Measurements from ENCODE around the gene MEX3C. TPM values are rescaled to one million over a fixed set of nuclear protein-coding genes. Genes with fewer than 3 reads are reported as not detected.

Gene MEX3C
- total RNA-seq, 1 donor: 42.5 TPM

DNA sequence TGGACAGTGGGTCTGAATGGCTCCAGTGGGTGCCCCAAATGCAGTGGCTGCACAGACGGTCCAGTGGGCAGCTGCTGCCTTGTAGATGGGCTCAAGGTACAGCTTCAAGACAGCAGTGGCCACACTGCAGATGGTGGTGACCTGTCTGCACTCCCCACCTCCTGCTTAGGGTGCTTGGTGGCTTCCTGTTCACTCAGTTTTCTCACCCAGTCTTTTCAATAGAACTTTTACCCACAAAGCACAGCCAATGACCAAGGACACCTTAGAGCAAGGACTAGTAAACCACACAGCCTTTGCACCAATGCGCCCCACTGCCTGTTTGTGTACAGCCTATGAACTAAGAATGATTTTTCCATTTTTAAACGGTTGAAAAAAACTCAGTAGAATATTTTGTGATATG, 34.9 kb downstream of the MEX3C start:
- H3K4me3 ChIP-seq (ENCODE audit: low read depth, low read length): no peak overlapping the region
- no peak for DNase-seq (ENCODE audit: low read depth)

GRCh38 chr18:51160646-51161045, 36.8 kb downstream of the MEX3C start:
- TF ChIP-seq CTCF (IDR thresholded peaks at IDR 0.05; ENCODE audit: insufficient read depth, low read length): no peak
- DNase-seq (ENCODE audit: low read depth): no peak
- no peak overlapping the region for H3K4me3 ChIP-seq (ENCODE audit: low read depth, low read length)

More for the DNA sequence above, 34.9 kb downstream of the MEX3C start:
- no peak for TF ChIP-seq CTCF (IDR thresholded peaks at IDR 0.05; ENCODE audit: insufficient read depth, low read length)

DNA sequence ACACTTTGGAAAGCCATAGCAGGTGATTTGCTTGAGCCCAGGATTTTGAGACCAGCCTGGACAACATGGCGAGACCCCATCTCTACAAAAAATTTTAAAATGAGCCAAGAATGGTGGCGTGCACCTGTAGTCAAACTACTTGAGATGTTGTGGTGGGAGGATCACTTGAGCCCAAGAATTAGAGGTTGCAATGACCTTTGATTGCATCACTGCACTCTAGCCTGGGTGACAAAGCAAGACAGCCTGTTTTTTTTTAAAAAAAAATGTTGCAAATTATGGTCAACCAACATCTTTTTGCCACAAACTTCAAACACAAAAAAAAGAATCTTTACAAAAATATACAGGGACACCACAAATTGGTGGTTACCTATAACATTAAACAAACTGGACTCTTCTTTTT, 40.3 kb downstream of the MEX3C start:
- DNase-seq (ENCODE audit: low read depth): no peak
- TF ChIP-seq CTCF (IDR thresholded peaks at IDR 0.05; ENCODE audit: insufficient read depth, low read length): no peak
- no peak overlapping the region for H3K4me3 ChIP-seq (ENCODE audit: low read depth, low read length)

GRCh38 chr18:51154431-51155063, 42.9 kb downstream of the MEX3C start:
- no peak overlapping the region for H3K4me3 ChIP-seq (ENCODE audit: low read depth, low read length)
- TF ChIP-seq CTCF (IDR thresholded peaks at IDR 0.05; ENCODE audit: insufficient read depth, low read length): no peak
- DNase-seq (ENCODE audit: low read depth): no peak

DNA sequence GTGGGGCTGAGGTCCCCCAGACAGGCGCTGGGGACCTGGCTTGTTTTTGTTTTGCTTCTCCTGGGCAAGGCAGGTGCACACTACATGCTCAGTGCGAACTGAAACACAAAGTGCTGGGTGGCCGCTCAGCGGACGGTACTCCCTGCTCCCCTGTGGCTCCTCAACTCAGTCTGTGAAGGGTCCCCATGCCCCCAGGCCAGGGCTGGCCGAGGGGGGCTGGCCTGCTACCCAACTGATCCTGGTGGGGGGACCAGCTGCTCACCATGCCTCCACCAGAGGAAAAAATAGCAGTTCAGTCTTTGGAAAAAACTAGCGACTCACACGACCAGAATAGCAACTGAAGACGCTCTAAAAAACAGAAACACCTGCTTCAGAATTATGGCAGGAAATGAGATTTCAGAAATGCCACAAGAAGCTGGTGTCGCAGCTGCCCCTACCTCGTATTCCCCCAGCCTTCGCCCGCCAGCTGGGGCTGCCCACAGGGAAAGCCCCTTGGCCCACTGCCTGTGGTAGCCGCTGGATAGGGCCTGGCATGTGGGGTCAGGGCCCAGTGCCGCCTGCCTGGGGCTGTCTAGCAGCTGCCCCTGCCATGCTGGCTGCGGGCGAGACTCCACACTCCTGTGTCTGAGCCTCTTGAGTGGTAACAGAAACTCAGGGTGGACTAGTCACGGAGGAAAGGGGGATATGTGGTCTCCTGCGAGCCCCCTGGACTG, 43.7 kb downstream of the MEX3C start:
- no peak overlapping the region for H3K4me3 ChIP-seq (ENCODE audit: low read depth, low read length)
- no peak for TF ChIP-seq CTCF (IDR thresholded peaks at IDR 0.05; ENCODE audit: insufficient read depth, low read length)
- DNase-seq (ENCODE audit: low read depth): no peak

DNA sequence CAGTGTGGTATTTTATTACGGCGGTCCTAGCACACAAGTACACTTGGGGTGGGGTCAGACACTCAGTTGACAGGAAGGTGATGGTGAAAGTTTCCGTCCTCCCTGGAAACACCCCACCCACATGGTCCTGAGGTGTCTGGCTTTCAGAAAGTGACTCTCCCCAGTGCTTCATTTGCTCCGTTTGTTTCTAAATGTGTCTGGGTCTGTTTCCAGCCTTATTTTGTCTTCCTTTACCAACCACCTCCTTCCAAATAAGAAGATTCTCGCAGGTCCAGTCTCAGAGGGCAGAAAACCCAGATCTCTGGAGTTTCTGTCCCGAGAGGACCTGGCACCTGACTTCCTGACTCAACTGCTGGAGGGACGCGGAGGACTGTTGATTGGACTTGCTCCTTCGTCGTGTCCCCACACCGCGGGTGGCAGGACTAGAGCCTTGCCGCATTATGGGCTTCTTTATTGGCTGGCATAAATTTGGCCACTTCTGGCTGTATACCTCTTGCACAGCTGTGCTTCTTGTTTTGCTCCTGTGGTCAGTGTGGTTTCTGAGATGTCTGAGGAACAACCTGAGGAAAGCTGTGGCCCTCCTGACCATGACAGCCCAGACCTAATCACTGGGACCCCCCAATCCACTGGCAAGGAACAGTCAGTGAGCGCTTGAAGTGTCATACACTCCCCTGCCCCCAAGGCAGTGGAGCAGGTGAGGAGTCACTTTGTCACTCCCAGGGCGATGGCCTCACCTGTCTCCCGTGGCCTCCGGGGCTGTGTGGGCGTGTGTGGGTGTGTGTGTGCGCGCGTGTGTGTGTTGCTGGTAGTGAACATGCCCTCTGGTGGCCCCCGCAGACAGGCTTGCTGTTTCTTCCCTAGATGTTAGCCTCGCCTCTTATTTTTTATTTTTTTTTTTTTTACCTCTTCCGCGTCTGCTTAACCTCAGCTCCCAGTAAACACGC, 45.6 kb downstream of the MEX3C start:
- no peak for TF ChIP-seq CTCF (IDR thresholded peaks at IDR 0.05; ENCODE audit: insufficient read depth, low read length)
- DNase-seq (ENCODE audit: low read depth): no peak
- no peak overlapping the region for H3K4me3 ChIP-seq (ENCODE audit: low read depth, low read length)

Data from fibroblast of the aortic adventitia (primary cell).